Muscle of leg (tissue), 11 donors: ENCODE measurements around the gene CCDC33. TPM values are rescaled to one million over a fixed set of nuclear protein-coding genes. Genes with fewer than 3 reads are reported as not detected.

ENCODE experiments used
- DNase-seq: peaks from one replicate; pipeline ENCODE4 v3.0.0; 2013
- H3K27ac ChIP-seq: one replicate; pipeline ENCODE4 v1.5.1; 2013; ENCODE audit warnings: mild to moderate bottlenecking, low read length, control low read depth
- H3K27me3 ChIP-seq: one replicate; pipeline ENCODE4 v1.6.1; 2013; ENCODE audit warnings: low read length; ENCODE audit not compliant: control insufficient read depth, insufficient read depth
- H3K36me3 ChIP-seq: one replicate; pipeline ENCODE4 v1.6.1; 2013; ENCODE audit warnings: low read length; ENCODE audit not compliant: control insufficient read depth, insufficient read depth
- H3K4me1 ChIP-seq: one replicate; pipeline ENCODE4 v1.6.1; 2013; ENCODE audit warnings: low read length; ENCODE audit not compliant: control insufficient read depth, insufficient read depth
- H3K4me3 ChIP-seq: one replicate; pipeline ENCODE4 v1.5.1; 2013; ENCODE audit warnings: low read length, control low read depth
- H3K9me3 ChIP-seq: replicated peaks from 2 replicates; pipeline ENCODE4 v1.6.1; 2013; ENCODE audit warnings: low read depth, low read length; ENCODE audit not compliant: control insufficient read depth
- WGBS: methylation state at CpG from one replicate; pipeline ENCODE4 v1.1.5; 2013; ENCODE audit warnings: missing lambda C conversion rate; ENCODE audit not compliant: insufficient coverage; 5-methylcytosine and 5-hydroxymethylcytosine counted together
- polyA plus RNA-seq, 8 donors: library from polyadenylated mRNA; unstranded; fragments of 120-200 nt; gene quantifications; one replicate each; pipeline versions ENCODE4 v1.2.1 to v1.2.3, GENCODE V29; 2013; ENCODE audit warnings: inconsistent platforms in 1 of 8, low replicate concordance in 1 of 8; ENCODE audit not compliant: insufficient read length in 8 of 8, insufficient read depth in 1 of 8
- total RNA-seq: library from RNA; stranded (reverse); fragments of 120-200 nt; gene quantifications from one replicate; pipeline ENCODE4 v1.2.4, GENCODE V29; 2013

Gene CCDC33
- total and polyA plus RNA-seq, 9 donors, result 0.04 to 0.36 (median 0.22) TPM; not detected in 3

GRCh38 chr15:74228723-74229081, 7.4 kb upstream of the CCDC33 start:
- Histone ChIP-seq H3K36me3 (no peaks in the 10 kb centered on the region), H3K9me3 (no peaks in the 10 kb centered on the region), H3K4me3 (no peak overlapping the region), H3K27me3 (peaks cover 10% of the 10 kb centered on the region), H3K27ac (peak overlapping the region; percentile 78), H3K4me1 (peaks cover 32% of the 10 kb centered on the region)
- DNase-seq, result peak; percentile 84
- WGBS, result 3% methylated on average over 10 of the region's 17 CpGs

GRCh38 chr15:74229686-74230085, 6.4 kb upstream of the CCDC33 start:
- H3K4me3 ChIP-seq, result no peak overlapping the region
- WGBS, result 77% methylated on average over 3 of the region's 3 CpGs
- H3K36me3 ChIP-seq, result no peaks in the 10 kb centered on the region
- no peak overlapping the region for H3K27ac ChIP-seq
- H3K27me3 ChIP-seq, result peaks cover 10% of the 10 kb centered on the region
- H3K4me1 ChIP-seq, result peaks cover 34% of the 10 kb centered on the region
- no peak for DNase-seq
- H3K9me3 ChIP-seq, result no peaks in the 10 kb centered on the region

- H3K36me3 ChIP-seq, result no peaks in the 10 kb centered on the region
- H3K27ac ChIP-seq, result no peak overlapping the region
- 74% methylated on average over 8 of the region's 10 CpGs for WGBS
- peaks cover 10% of the 10 kb centered on the region for H3K27me3 ChIP-seq
- peaks cover 30% of the 10 kb centered on the region for H3K4me1 ChIP-seq
- H3K4me3 ChIP-seq, result no peak overlapping the region
- no peaks in the 10 kb centered on the region for H3K9me3 ChIP-seq
- no peak for DNase-seq
These were observed 4.7 kb upstream of the CCDC33 start for GRCh38 chr15:74231475-74231874.

GRCh38 chr15:74233373-74233772, 2.8 kb upstream of the CCDC33 start:
- Histone ChIP-seq H3K4me3 (no peak overlapping the region), H3K27ac (no peak overlapping the region), H3K9me3 (no peaks in the 10 kb centered on the region), H3K27me3 (peaks cover 8% of the 10 kb centered on the region), H3K36me3 (no peaks in the 10 kb centered on the region), H3K4me1 (peaks cover 24% of the 10 kb centered on the region)
- no peak for DNase-seq
- 56% methylated on average over 5 of the region's 6 CpGs for WGBS

GRCh38 chr15:74233851-74234597, 2.1 kb upstream of the CCDC33 start:
- Histone ChIP-seq H3K27ac (no peak overlapping the region), H3K4me3 (no peak overlapping the region), H3K4me1 (peaks cover 18% of the 10 kb centered on the region), H3K36me3 (no peaks in the 10 kb centered on the region), H3K27me3 (peaks cover 8% of the 10 kb centered on the region), H3K9me3 (no peaks in the 10 kb centered on the region)
- WGBS, result 48% methylated on average over 3 of the region's 3 CpGs
- DNase-seq, result no peak

GRCh38 chr15:74234598-74234875, 1.6 kb upstream of the CCDC33 start:
- Histone ChIP-seq H3K36me3 (no peaks in the 10 kb centered on the region), H3K4me1 (peaks cover 21% of the 10 kb centered on the region), H3K27ac (no peak overlapping the region), H3K4me3 (no peak overlapping the region), H3K27me3 (peaks cover 8% of the 10 kb centered on the region), H3K9me3 (no peaks in the 10 kb centered on the region)
- WGBS, result 80% methylated on average over 7 of the region's 9 CpGs
- DNase-seq, result no peak

GRCh38 chr15:74239051-74239705, 3.1 kb downstream of the CCDC33 start:
- 70% methylated on average over 2 of the region's 6 CpGs for WGBS
- no peaks in the 10 kb centered on the region for H3K27me3 ChIP-seq
- no peak overlapping the region for H3K4me3 ChIP-seq
- H3K9me3 ChIP-seq, result no peaks in the 10 kb centered on the region
- H3K36me3 ChIP-seq, result no peaks in the 10 kb centered on the region
- no peak overlapping the region for H3K27ac ChIP-seq
- DNase-seq, result no peak
- H3K4me1 ChIP-seq, result peaks cover 46% of the 10 kb centered on the region

GRCh38 chr15:74240002-74240568, 4.0 kb downstream of the CCDC33 start:
- H3K9me3 ChIP-seq, result no peaks in the 10 kb centered on the region
- DNase-seq, result peak; percentile 74
- no peak overlapping the region for H3K4me3 ChIP-seq
- peaks cover 45% of the 10 kb centered on the region for H3K4me1 ChIP-seq
- H3K27ac ChIP-seq, result no peak overlapping the region
- H3K27me3 ChIP-seq, result no peaks in the 10 kb centered on the region
- 47% methylated on average over 4 of the region's 5 CpGs for WGBS
- H3K36me3 ChIP-seq, result no peaks in the 10 kb centered on the region

GRCh38 chr15:74240897-74241614, 4.9 kb downstream of the CCDC33 start:
- Histone ChIP-seq H3K27me3 (peaks cover 2% of the 10 kb centered on the region), H3K27ac (no peak overlapping the region), H3K4me1 (peaks cover 52% of the 10 kb centered on the region), H3K4me3 (no peak overlapping the region), H3K36me3 (no peaks in the 10 kb centered on the region), H3K9me3 (no peaks in the 10 kb centered on the region)
- DNase-seq, result no peak
- 20% methylated on average over 4 of the region's 4 CpGs for WGBS
